ENCODE measurements around the gene GTF2F2.
"Not testable (repeated sequence)": the region's sequence is repeated elsewhere in the genome, so short reads cannot be mapped to it uniquely, and the experiment has no call there.

GTF2F2 gene

DNA sequence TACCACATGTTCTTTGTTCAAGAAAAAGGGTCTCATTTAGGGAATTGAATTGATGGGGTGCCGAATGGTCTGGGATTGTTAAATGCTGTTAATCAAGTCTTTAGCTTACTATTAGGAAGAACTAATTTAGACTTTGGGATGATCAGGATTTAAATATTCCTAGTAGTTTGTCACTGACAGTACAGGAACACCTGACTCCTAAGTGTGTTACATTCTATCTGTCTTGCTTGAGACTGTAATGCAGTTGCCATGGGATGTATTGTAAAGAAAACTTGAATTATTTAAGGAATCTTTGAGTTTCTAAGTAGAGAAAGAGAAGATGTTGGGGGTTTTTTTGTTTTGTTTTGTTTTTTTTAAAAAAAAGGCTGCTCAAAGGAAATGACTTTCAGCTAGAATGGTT is 98.4 kb downstream of the GTF2F2 start:
- DNase-seq (ENCODE audit: low spot score): no peak

DNA sequence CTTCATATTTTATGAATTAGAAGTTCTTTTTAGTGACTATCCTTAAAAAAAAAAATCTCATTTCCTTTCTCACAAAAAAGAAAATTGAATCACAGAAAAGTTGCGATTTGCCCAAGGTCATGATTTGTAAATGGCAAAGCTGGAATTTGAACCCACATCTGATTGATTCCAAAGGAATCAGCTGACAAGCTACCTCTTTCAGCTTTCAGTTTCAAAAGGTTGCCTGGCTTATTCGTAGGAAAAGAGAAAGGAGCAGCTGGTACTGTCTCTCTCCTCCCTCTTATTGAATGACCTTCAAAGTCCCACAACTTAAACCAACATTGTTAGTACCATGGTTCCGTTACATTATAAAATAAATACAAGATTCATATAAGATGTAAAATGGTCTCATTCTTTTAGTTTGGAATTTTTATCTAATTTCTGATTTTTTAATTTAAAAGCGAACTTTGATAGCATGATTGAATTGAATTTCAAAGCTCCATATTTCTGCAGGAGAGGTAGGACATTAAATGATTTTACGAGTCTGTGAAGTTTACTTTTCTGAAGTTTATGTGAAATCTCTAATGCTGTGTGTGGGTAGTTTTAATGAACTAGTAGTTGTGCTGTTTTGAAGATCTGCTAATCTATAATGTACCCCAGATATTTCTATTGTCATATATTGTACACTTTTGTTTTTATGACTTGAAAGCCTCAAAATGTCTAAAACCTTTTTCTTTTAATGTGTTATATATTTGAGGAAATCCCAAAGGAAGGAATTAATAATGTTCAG is 99.0 kb downstream of the GTF2F2 start:
- no peak for DNase-seq (ENCODE audit: low spot score)

DNA sequence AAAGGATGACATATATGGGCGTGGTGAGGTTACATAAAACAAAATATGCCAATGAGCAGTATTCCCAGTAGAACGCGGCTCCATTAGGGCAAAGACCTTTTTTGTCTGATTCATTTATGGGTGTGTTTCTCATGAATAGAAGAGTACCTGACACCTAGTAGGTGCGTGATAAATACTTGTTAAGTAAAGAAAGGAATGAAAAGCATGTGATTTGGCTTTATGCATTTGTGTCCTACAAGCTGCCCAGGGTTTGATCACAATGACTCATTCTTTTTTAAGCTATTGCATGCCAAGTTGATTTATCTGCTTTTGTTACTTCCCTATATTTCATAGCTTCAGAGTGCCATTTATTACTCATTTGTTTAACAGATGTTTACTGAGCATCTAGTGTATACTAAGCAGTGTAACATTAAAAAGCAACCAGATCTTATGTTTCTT is 99.6 kb downstream of the GTF2F2 start:
- DNase-seq (ENCODE audit: low spot score): no peak

DNA sequence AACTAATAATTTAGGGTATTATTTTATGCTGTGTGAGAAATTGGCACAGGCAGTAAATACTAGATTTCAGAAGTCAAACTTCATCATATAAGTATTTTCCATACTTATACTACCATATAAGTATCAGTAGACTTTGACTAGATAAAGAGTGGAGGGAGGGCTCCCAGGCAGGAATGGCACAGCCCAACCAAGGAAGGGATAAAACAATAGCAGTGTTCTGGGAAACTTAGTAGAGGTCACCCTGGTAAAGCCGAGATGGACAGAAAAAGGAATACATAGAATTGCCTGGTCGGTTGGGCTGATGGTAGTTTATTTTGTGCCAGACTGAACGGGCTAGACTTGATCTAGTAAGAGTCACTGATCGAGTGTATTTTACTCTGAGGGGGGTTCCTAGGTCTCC is 100.1 kb downstream of the GTF2F2 start:
- no peak for DNase-seq (ENCODE audit: low spot score)

DNA sequence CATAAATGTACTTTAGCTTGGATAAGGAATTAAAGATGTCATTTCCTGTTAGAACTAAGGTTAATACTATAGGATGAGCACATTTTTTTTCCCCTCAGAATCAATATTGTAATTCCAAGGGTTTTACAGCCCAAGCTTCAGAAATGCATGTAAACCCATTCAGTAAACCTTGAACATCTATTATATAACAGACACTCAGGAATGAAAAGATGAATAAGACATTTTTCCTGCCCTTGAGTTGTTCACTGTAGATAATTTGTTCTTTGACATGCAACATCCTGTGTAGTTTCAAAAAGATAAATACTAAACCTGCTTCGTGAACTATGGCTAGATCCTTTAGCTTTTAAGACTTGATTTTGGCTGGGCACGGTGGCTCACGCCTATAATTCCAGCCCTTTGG is 102.2 kb downstream of the GTF2F2 start:
- DNase-seq (ENCODE audit: low spot score): no peak

DNA sequence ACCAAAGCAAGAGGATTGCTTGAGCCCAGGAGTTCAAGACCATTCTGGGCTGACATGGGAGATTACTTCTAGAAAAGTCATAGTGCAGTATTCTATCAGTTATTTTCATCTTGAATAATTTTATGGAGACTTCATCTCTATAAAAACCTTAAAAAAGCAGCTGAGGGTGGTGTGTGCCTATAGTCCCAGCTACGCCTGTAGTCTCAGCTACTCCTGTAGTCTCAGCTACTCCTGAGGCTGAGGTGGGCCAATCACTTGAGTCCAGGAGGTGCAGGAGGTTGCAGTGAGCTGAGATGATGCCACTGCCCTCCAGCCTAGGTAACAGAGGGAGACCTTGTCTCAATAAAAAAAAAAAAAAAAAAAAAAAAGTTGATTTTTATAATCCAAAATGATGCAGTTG is 102.6 kb downstream of the GTF2F2 start:
- DNase-seq (ENCODE audit: low spot score): no peak

DNA sequence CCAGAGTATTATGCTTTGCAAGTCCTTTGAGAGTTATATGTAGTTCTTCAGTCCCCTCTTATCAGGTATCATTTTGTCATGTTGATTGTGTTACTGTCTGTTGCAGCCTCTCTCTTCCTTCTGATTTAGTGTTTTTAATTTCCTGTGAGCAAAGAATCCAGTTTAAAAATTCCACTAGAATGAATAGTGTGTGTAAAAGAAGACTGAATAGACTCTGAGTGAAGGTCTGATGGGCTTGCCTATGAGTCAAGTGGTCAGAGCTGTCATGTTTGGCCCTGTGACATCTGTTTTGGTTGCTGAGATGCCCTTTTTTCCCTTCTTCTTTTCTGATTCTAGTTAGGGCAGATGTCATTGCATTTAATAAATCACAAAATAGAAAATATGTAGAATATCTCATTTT is 103.9 kb downstream of the GTF2F2 start:
- DNase-seq (ENCODE audit: low spot score): no peak

DNA sequence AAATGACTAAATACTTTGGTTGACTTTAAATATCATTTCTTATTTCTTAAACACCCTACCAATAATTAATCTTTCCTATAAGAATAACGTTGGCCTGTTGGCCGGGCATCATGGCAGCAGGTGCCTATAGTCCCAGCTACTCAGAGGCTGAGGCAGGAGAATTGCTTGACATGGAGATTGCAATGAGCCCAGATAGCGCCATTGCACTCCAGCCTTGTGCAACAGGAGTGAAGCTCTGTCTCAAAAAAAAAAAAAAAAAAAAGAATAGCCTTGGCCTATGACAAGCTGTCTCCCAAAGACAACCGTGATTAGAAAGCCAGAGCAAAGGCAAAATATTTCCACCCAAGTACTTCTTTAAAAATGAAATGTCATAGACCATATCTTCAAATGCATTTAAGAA is 105.1 kb downstream of the GTF2F2 start:
- DNase-seq (ENCODE audit: low spot score): no peak

DNA sequence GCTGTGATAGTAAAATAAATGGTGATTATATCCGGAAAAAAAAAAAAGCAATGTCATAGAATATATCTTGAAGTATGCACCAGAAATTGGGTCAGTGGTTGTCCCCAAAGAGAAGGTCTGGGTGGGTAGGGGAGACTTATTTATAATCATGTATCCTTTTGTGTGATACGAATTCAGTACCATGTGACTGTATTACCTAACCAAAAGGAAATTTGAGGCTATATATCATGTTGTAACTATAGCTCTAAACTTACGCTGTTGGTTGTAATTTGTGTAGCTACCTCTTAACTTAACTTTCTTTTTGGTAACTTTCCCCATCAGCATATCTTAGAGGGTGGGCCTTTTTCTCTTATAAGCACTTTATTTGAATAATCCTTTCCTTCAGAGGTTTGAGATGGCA is 105.7 kb downstream of the GTF2F2 start:
- DNase-seq (ENCODE audit: low spot score): no peak

DNA sequence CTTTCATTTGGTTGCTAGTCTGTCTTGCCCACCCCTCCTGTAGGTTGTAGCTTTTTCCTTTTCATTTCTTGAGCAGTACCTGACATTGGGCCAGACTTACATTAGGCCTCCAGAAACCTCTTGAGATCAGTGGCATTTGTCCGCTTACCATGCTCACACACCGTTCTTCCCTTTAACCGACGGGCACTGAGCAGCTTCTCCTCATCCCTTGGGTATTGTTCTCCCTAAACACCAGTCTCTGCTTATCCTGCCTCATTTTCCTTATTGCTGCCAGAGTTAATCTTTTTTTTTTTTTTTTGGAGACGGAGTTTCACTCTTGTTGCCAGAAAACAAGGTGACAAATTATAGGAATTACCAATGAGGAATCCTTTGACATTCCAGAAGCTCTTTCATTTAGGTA is 107.7 kb downstream of the GTF2F2 start:
- no peak for DNase-seq (ENCODE audit: low spot score)

DNA sequence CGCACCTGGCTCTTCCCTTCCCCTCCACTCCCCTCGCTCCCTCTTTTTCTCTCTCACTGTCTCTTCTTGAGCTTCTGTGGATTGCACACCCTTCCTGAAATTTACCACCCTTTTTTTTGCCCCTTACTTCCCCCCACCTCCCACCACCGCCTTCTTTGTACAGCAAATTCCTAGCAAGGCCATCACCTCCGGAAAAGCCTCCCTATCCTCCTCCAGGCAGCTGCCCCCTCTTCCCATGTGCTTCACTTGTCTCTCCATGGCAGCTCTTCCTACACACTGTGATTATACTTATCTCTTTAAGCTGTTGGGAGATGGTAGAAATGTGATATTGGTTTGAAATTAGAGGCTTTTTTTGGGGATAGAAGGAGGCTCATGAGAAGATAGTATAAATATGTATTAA is 108.9 kb downstream of the GTF2F2 start:
- DNase-seq (ENCODE audit: low spot score): no peak

DNA sequence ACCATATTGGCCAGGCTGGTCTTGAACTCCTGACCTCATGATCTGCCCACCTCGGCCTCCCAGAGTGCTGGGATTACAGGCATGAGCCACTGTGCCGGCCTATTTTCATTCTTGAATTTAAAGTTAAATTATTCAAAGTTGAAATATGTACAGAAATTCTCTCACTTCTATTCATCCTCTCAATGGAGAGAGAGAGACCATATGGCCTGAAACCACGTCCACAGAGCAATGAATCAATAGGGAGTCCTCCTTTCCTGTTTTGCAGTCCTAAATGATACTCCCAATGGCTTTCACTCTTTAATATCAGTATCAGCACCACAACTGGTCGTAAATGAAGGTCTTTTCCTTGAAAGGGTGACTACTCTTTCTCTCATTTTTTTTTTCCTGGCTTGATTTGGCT is 111.0 kb downstream of the GTF2F2 start:
- no peak for DNase-seq (ENCODE audit: low spot score)

DNA sequence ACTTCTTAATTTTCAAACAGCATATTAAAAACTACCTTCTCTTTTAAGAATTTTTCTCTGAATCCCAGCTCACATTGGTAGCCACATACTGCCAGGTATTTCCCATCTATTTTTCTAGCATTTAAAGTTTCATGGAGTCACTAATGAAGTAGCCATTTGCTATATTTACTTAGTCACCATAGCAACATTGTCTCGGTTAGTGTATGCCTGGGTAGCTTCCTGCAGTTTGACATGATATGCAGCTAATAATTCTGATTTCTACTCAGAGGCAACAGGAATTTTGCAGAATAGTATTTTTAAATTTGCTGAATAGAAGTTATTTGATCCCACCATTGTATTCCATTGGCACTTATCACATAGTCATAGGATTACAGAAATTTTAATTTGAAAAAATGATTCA is 111.4 kb downstream of the GTF2F2 start:
- DNase-seq (ENCODE audit: low spot score): no peak

DNA sequence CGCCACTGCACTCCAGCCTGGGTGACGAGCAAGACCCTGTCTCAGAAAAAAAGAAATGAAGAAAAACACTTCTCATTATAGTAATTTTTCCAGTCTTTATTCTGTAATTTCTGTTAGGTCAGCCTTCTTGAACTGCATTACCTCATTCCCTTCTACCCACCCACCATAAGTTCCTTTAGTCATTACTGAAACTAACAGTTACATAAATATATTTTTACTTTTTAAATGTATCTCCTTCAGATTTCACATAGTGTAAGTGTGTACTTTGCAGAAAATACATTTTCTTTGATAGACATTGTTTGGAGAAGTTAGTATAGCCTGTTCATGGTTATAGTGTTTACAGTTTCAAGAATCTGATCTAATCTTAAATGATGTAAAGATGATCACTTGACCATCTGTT is 112.3 kb downstream of the GTF2F2 start:
- DNase-seq (ENCODE audit: low spot score): no peak

DNA sequence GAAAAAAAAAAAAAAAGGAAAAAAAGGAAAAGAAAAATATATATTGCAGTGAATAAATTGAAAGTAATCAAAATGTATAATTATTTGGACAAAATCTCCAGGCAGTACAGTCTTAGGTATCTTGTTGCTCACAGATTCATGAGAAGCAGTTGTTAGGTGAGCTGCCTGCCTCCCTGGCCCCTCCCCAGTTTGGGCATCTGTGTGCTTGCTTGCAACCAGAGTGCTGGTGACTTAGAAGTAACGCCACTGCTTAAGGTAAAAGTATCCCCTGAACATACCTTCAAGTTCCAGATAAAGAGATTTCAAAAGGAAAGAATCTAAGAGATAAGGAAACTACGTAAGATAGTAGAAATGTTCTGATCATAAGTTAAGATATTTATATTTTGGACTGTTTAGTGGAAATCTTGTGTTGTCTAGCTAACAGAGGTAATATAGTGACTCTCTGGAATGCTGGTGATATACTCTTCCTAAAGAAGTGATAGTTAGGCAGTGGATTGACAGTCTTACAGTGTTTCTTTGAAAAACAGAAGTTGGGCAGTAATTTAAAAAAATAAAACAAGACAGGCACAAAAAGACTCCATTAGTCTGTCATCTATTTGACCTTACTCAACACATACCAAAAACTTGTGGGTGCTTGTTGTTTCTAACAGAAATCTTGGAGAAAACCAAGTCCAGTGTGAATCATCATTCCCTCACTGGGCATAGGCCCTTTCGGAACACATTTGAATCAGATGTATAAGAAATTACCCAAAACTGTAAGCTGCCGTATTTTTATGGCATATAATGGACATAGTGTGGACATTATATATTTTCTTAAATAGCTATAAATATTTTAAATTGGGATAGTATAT is 118.9 kb downstream of the GTF2F2 start:
- no peak for DNase-seq (ENCODE audit: low spot score)

DNA sequence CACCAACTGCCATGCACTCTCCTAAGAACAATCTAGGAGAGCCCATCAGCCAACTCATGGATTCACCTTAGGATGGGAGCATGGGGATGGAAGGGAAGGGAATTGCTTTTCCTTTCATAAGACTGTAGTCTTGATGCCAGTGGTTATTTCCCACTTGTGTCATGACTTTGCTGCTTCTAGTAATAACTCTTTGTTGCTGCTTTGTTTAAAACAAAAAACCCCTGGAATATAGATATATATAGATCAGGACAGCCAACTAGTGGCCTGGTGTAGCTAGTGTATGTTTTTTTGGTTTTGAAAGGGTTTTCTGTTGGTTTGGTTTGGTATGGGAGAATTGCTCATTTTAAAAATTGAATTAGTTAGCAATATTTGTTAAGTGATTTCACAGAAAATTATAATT is 119.8 kb downstream of the GTF2F2 start:
- DNase-seq (ENCODE audit: low spot score): no peak

DNA sequence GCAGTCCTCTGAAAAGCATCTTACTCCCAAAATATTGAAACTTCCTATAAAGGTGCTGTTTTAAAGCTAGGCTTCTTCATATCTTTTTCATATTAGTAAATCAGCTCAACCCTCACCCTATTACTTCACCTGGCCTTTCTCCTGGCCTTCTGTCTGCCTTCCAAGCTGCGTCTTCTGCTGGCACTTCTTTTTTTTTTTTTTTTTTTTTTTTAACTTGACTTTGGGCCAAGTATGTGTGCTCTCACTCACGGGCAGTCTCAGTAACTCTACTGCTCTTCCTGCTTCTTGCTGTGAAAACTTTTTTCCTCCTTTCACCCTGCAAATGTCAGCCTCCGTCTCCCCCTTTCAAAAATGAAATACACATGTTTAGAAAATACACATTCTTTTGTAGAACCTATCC is 121.8 kb downstream of the GTF2F2 start:
- DNase-seq (ENCODE audit: low spot score): no peak

DNA sequence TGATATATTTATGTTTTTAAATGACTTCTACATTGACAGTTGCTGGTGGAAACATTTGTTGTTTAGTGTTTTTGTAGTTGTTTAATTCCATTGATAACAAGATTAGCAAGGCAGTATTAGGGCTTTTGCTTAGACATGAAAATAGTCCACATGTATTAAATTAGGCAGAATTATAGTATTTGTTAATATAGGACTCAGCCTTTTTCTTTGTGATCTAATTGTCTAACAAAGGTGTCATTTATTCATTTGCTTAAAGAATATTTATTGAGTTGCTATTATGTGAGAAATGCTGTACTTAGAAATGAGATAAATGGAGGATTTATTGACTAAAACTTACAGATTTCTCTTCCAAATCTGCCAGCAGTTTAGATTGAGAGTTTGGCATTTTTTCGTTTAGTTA is 122.2 kb downstream of the GTF2F2 start:
- DNase-seq (ENCODE audit: low spot score): no peak

DNA sequence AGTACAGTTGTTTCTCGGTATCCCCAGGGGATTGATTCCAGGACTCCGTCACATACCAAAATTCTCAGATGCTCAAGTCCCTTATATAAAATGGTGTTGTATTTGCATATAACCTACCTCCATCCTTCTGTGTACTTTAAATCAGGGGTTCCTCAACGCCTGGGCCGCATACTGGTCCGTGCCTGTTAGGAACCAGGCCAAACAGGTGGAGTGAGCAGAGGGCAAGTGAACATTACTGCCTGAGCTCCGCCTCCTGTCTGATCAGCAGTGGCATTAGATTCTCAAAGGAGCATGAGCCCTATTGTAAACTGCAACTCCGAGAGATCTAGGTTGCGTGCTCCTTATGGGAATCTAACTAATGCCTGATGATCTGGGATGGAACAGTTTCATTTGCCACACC is 122.8 kb downstream of the GTF2F2 start:
- no peak for DNase-seq (ENCODE audit: low spot score)

DNA sequence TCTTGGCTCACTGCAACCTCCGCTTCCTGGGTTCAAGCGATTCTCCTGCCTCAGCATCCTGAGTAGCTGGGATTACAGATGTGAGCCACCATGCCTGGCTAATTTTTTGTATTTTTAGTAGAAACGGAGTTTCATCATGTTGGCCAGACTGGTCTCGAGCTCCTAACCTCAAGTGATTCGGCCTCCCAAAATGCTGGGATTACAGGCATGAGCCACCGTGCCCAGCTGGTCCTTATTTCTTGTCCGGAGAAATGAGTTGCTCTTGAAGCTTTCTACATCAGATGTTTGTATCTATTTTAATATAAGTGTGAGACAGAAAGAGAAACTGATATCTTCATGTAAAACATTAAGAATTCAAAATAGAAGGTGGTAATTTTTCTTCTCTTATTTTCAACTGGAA is 124.4 kb downstream of the GTF2F2 start:
- DNase-seq (ENCODE audit: low spot score): not testable (repeated sequence)

DNA sequence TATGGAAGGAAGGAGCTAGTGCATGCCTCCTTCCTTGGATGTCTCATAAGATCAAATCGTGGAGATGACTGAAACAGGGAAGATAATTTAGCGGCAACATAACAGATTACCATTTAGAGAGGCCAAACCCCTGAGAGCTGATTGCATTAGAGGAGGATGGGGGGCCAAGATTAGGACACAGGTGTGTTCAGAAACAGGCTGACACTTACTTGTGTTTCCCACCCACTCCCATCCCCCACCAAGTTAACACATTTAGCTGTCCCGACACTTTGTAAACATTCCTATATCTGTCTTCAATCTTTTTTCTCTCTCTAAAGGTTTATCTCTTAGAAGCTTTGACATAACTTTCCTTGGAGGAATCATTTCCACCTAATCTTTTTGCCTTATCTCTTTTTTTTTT is 129.4 kb downstream of the GTF2F2 start:
- DNase-seq (ENCODE audit: low spot score): no peak

DNA sequence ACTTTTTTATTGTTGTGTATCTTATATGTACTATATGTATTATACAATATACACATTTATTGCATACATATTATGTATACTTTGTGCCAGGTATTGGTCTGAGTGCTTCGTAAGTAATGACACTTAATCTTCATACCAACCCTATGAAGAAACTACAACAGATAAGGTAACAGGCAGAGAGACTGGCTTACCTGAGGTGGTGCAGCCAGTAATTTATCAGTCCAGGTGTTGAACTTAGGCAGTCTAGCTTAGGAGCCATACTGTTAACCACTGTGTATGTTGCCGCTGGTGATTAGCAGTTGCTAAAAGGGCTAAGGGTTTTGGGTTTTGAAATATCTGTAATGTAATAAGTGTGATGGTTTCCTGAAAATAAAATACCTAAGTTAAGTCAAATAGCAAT is 134.1 kb downstream of the GTF2F2 start:
- DNase-seq (ENCODE audit: low spot score): no peak

DNA sequence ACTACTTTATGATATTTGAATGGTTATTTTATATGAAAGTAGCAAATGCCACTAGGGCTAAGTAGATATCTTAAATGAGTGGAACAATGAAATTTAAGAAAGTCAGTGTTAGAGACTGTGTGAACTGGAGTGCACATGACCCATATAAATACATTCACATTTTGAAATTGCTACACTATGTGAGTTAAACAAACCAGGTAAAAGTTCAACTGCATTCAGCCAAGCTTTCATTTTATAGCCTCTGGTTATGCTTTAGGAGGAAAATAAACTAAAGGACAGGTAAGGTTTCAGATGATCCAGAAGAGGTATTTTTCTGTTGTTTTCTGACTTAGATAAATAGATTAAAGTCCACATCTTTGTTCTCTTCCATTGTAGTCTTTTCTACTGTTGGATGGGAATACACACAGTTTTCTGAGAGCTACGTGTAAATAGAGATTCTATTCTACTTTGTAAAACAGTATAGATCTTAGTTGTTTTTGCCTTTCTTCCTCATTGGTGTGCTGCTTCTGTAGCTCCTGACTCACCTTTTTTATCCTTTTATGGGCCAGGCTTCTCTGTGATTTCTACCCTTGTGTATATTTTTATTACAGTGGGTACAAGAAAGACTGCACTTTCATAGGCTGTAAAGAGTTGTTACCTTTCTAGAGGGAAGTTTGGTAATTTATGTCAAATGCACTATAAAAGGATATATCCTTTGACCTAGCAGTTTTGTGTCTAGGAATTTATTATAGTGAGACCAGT is 135.1 kb downstream of the GTF2F2 start:
- DNase-seq (ENCODE audit: low spot score): no peak
